K562 (cell line): Measurements from ENCODE around the gene CD109. TPM values are rescaled to one million over a fixed set of nuclear protein-coding genes. Genes with fewer than 3 reads are reported as not detected.

Source experiments
- ATAC-seq: fragments of 200-7000 bp; cut with Tn5 transposase; 3 replicates; pipeline ENCODE4 v1.9.1; 2020; ENCODE audit warnings: moderate library complexity
- BruUV-seq: library from RNA; stranded (reverse); fragments of 400-500 nt; replicated peaks from 2 replicates; lab custom pipeline; 2021; lab: Mats Ljungman, UMichigan
- CTCF ChIA-PET: fragments of 300-600 bp; formaldehyde crosslinking; extraction: SDS; loops from one replicate; lab custom pipeline; 2021; ENCODE audit warnings: low intra/inter-chr PET ratio; lab: Yijun Ruan, JAX
- POLR2A ChIA-PET: fragments of 300-600, 350-650 bp; sonication (Branson Sonifier 250); formaldehyde crosslinking; extraction: SDS; loops from one replicate; lab custom pipeline; 2021; ENCODE audit warnings: antibody characterized with exemption, inconsistent platforms; lab: Yijun Ruan, JAX
- DNase-seq, 4 experiments: peaks; one replicate each; pipeline versions ENCODE4 v3.0.0 to v3.0.0-alpha.2; 2011 to 2018; ENCODE audit warnings: low spot score in 3 of 4, mixed read lengths in 3 of 4; ENCODE audit errors: extremely low read depth in 1 of 4
- FAIRE-seq: peaks from 2 replicates; lab custom pipeline; 2011; peaks lifted over from hg19 to GRCh38; lab: Jason Lieb, UNC
- H2AFZ ChIP-seq: 2 replicates; pipeline ENCODE4 v1.6.0; 2011; ENCODE audit warnings: low read depth, low read length, control low read depth, inconsistent platforms
- H3K27ac ChIP-seq: fragments of 200-600 bp; 3 replicates; pipeline ENCODE4 v1.8.0; 2011; ENCODE audit warnings: low read depth, mild to moderate bottlenecking, control low read depth, inconsistent platforms, low read length, moderate library complexity, mixed read lengths; ENCODE audit errors: extremely low read depth
- H3K27me3 ChIP-seq, 2 experiments: fragments of 300-600 bp in 1 of 2; 2 replicates in 1 of 2; 3 replicates in 1 of 2; pipeline versions ENCODE4 v1.6.0 to v1.8.0; 2011; ENCODE audit warnings: inconsistent platforms in 2 of 2, low read length in 2 of 2, mild to moderate bottlenecking in 1 of 2, mixed read lengths in 1 of 2, moderate library complexity in 1 of 2; ENCODE audit not compliant: control insufficient read depth in 2 of 2, insufficient read depth in 2 of 2
- H3K36me3 ChIP-seq: fragments of 300-600 bp; 3 replicates; pipeline ENCODE4 v1.8.0; 2011; ENCODE audit warnings: mild to moderate bottlenecking, low read length, inconsistent platforms; ENCODE audit not compliant: control insufficient read depth, insufficient read depth
- H3K4me1 ChIP-seq, 2 experiments: fragments of 200-600 bp in 1 of 2; replicated peaks in 1 of 2; 2 replicates in 1 of 2; 3 replicates in 1 of 2; pipeline versions ENCODE4 v1.5.1 to v1.8.0; 2011; ENCODE audit warnings: inconsistent platforms in 2 of 2, low read length in 2 of 2, mild to moderate bottlenecking in 1 of 2, mixed read lengths in 1 of 2, moderate library complexity in 1 of 2; ENCODE audit not compliant: control insufficient read depth in 2 of 2, insufficient read depth in 2 of 2
- H3K4me2 ChIP-seq: 2 replicates; pipeline ENCODE4 v1.6.1; 2011; ENCODE audit warnings: low read length, control low read depth, inconsistent platforms, mixed read lengths; ENCODE audit not compliant: insufficient read depth
- H3K4me3 ChIP-seq: fragments of 200-600 bp; sonication (generic), shearing (Covaris generic); 2 replicates; pipeline ENCODE4 v1.5.1; 2016; ENCODE audit warnings: control low read depth, inconsistent platforms
- H3K79me2 ChIP-seq: fragments of 200-600 bp; 3 replicates; pipeline ENCODE4 v1.8.0; 2011; ENCODE audit warnings: low read length, inconsistent platforms; ENCODE audit not compliant: control insufficient read depth, insufficient read depth
- H3K9ac ChIP-seq, 2 experiments: 2 replicates each; pipeline versions ENCODE4 v1.6.0 to v1.6.1; 2011; ENCODE audit warnings: low read depth in 2 of 2, low read length in 2 of 2, control low read depth in 1 of 2, inconsistent platforms in 1 of 2, mild to moderate bottlenecking in 1 of 2, mixed read lengths in 1 of 2; ENCODE audit not compliant: insufficient read depth in 1 of 2
- H3K9me1 ChIP-seq: one replicate; pipeline ENCODE4 v1.6.0; 2011; ENCODE audit warnings: inconsistent platforms, mild to moderate bottlenecking, low read length, moderate library complexity; ENCODE audit not compliant: control insufficient read depth, insufficient read depth
- H3K9me3 ChIP-seq: replicated peaks from 2 replicates; pipeline ENCODE4 v1.5.1; 2011; ENCODE audit warnings: low read depth, low read length, inconsistent platforms; ENCODE audit not compliant: control insufficient read depth, insufficient read depth
- H4K20me1 ChIP-seq: replicated peaks from 2 replicates; pipeline ENCODE4 v1.6.1; 2011; ENCODE audit warnings: low read length, inconsistent platforms, mixed read lengths; ENCODE audit not compliant: control insufficient read depth, insufficient read depth
- ARID2 ChIP-seq: fragments of 450-650 bp; IDR thresholded peaks from 2 replicates; pipeline ENCODE4 v1.6.1; 2017; ENCODE audit warnings: antibody characterized with exemption, mild to moderate bottlenecking
- CBX1 ChIP-seq: sonication (generic); IDR thresholded peaks from 2 replicates; pipeline ENCODE4 v1.6.1; 2016; ENCODE audit warnings: antibody characterized with exemption, low read depth, mild to moderate bottlenecking
- ERF ChIP-seq: fragments of 450-650 bp; formaldehyde crosslinking; IDR thresholded peaks from 2 replicates; pipeline ENCODE4 v1.4.0; 2020; ENCODE audit warnings: mild to moderate bottlenecking, mixed read lengths
- ETS2 ChIP-seq: IDR thresholded peaks from 2 replicates; pipeline ENCODE4 v1.6.1; 2016; ENCODE audit warnings: borderline replicate concordance, missing genetic modification characterization, mild to moderate bottlenecking, moderate library complexity, missing compliant biosample characterization; ENCODE audit not compliant: poor library complexity, severe bottlenecking
- FOSL1 ChIP-seq: fragments of 200-800 bp; sonication (Bioruptor generic); conservative IDR thresholded peaks from 2 replicates; pipeline ENCODE4 v1.6.1; 2016; ENCODE audit warnings: missing genetic modification characterization, missing compliant biosample characterization
- FOXA3 ChIP-seq, 2 experiments: fragments of 450-650 bp in 1 of 2; sonication (generic) in 1 of 2; formaldehyde crosslinking; IDR thresholded peaks in 1 of 2; conservative IDR thresholded peaks in 1 of 2; 2 replicates each; pipeline versions ENCODE4 v1.4.0 to v1.8.0; 2020 to 2022; ENCODE audit warnings: mild to moderate bottlenecking in 2 of 2, missing genetic modification reagents in 1 of 2
- MEF2D ChIP-seq: conservative IDR thresholded peaks from 2 replicates; pipeline ENCODE4 v1.6.1; 2016; ENCODE audit warnings: low read depth, missing genetic modification characterization, missing compliant biosample characterization
- NCOA2 ChIP-seq, 2 experiments: fragments of 450-650 bp; IDR thresholded peaks; 2 replicates each; pipeline ENCODE4 v1.6.1; 2018; ENCODE audit warnings: mild to moderate bottlenecking in 2 of 2, moderate library complexity in 1 of 2; ENCODE audit not compliant: partially characterized antibody in 2 of 2
- NEUROD1 ChIP-seq: fragments of 150-350 bp; IDR thresholded peaks from 2 replicates; pipeline ENCODE4 v1.6.1; 2014; ENCODE audit warnings: borderline replicate concordance, low read length, low read depth; ENCODE audit not compliant: partially characterized antibody
- NONO ChIP-seq, 2 experiments: fragments of 200-400 bp in 1 of 2; fragments of 450-650 bp in 1 of 2; formaldehyde crosslinking in 1 of 2; IDR thresholded peaks; 2 replicates each; pipeline ENCODE4 v1.6.1; 2017; ENCODE audit warnings: low read depth in 2 of 2, mild to moderate bottlenecking in 2 of 2, moderate library complexity in 2 of 2, low read length in 1 of 2
- PHB ChIP-seq: fragments of 250-450 bp; sonication (Bioruptor Pico); IDR thresholded peaks from 2 replicates; pipeline ENCODE4 v1.5.0; 2021
- SMARCA5 ChIP-seq: fragments of 450-650 bp; IDR thresholded peaks from 2 replicates; pipeline ENCODE4 v1.6.1; 2016
- ZNF212 ChIP-seq: fragments of 450-650 bp; formaldehyde crosslinking; IDR thresholded peaks from 2 replicates; pipeline ENCODE4 v1.4.0; 2020; ENCODE audit warnings: mild to moderate bottlenecking
- ZNF23 ChIP-seq: fragments of 250-450 bp; sonication (Bioruptor Pico); IDR thresholded peaks from 2 replicates; pipeline ENCODE4 v1.4.0; 2020; ENCODE audit warnings: mild to moderate bottlenecking
- ZNF311 ChIP-seq: fragments of 250-450 bp; sonication (Bioruptor Pico); IDR thresholded peaks from 2 replicates; pipeline ENCODE4 v1.4.0; 2020; ENCODE audit warnings: mild to moderate bottlenecking, moderate library complexity
- ZNF324 ChIP-seq: fragments of 250-450 bp; sonication (Bioruptor Pico); IDR thresholded peaks from 2 replicates; pipeline ENCODE4 v1.4.0; 2020; ENCODE audit warnings: mild to moderate bottlenecking
- ZNF668 ChIP-seq: fragments of 250-450 bp; sonication (Bioruptor Pico); IDR thresholded peaks from 2 replicates; pipeline ENCODE4 v1.8.0; 2022; ENCODE audit warnings: mild to moderate bottlenecking, inconsistent platforms
- WGBS: fragments of 100-300 bp; shearing (Covaris generic); methylation state at CpG from one replicate; pipeline ENCODE4 v1.1.6; 2016; ENCODE audit warnings: low coverage, mixed read lengths; ENCODE audit not compliant: insufficient coverage; ENCODE audit errors: missing lambda C conversion rate; 5-methylcytosine and 5-hydroxymethylcytosine counted together
- in situ Hi-C: fragments of 300-500 bp; cut with MboI; formaldehyde crosslinking; loops from 4 replicates; pipeline ENCODE4 v1.15.0; 2018; ENCODE audit warnings: inconsistent platforms, mixed read lengths
- intact Hi-C: fragments of 100-400 bp; cut with micrococcal nuclease; formaldehyde crosslinking; loops from 2 replicates; pipeline ENCODE4 v1.14.2; 2022
- polyA plus RNA-seq, 8 experiments: library from polyadenylated mRNA; depleted of rRNA in 4 of 8; stranded (reverse) in 5 of 8; unstranded in 3 of 8; fragments of >200 nt; fragmentation: Nextera tagmentation in 2 of 8; fragmentation: Illumina TruSeq in 1 of 8; extraction: Ambion mirVana in 2 of 8; extraction: Trizol in 1 of 8; gene quantifications; 2 replicates each; pipeline versions ENCODE4 v1.2.1 to v1.2.3, GENCODE V29; 2011 to 2014; ENCODE audit warnings: inconsistent platforms in 1 of 8, missing spikeins in 1 of 8
- total RNA-seq, 7 experiments: library from RNA; depleted of rRNA in 6 of 7; stranded (reverse); fragments of >200 nt in 6 of 7; fragmentation: Illumina TruSeq in 2 of 7; extraction: Trizol in 2 of 7; gene quantifications; 2 replicates each; pipeline versions ENCODE4 v1.2.1 to v1.2.3, GENCODE V29; 2011 to 2021; ENCODE audit warnings: low replicate concordance in 1 of 7
- TF ChIP-seq, protein P1 (sequence below): sonication (generic); formaldehyde crosslinking; IDR thresholded peaks from 2 replicates; pipeline ENCODE4 v1.8.0; 2023; ENCODE audit warnings: mild to moderate bottlenecking, missing genetic modification reagents

Gene CD109
- total and polyA plus RNA-seq, 9 of the 15 experiments (the other 6 are each of a cell fraction or from before 2014, with no cell fraction given) = under 0.01 to 0.22 (median 0.11) TPM

DNA sequence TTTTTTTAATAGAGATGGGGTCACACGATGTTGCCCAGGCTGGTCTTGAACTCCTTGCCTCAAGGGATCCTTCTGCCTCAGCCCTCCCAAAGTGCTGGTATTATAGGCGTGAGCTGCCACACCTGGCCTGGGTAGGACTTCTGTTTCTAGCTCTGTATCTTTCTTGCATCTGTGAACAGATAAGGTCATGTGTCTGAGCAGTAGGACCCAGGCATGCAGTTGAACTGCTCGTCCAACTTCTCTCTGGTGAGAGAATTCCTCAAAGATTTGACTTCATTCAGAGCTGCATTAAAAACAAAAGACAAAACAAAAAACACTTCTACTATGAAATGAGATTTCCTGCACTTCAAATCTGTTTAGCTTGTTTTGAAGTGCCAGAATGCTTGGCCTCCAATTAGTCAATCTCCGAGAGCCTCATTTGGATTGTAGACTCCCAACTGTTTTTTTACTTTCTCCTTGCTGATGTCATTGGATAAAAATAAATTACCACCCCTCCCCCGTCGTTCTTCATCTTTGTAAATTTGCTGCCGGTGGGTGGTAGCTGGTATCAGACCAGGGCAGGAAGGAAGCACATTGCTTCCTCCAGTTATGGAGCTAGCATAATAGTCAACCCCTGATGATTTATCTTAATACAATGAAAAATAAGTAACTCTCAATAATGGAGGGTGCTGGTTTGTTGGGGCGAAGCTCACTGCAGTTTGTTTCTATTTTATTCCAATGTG is 17.6 kb downstream of the CD109 start:
- Histone ChIP-seq H3K4me3 (no peak overlapping the region), H3K9ac (no peak overlapping the region), H3K36me3 (no peaks in the 10 kb centered on the region), H3K9me1 (no peaks in the 10 kb centered on the region), H4K20me1 (no peaks in the 10 kb centered on the region), H3K27me3 (peaks cover 0 to 4% of the 10 kb centered on the region in 2 experiments; a peak in 2 of 5 replicates), H3K27ac (no peak overlapping the region), H3K4me1 (no peaks in the 10 kb centered on the region), H2AFZ (no peak overlapping the region), H3K79me2 (no peaks in the 10 kb centered on the region), H3K9me3 (no peaks in the 10 kb centered on the region), H3K4me2 (no peak overlapping the region)
- CTCF ChIA-PET = interaction anchor here (0.7 kb wide), 1 partner anchor 1513 kb away, joined by 4 read pairs; no protein-coding TSS in a partner anchor
- intact Hi-C loops (no loop called here), in situ Hi-C loops (no loop called here)
- POLR2A ChIA-PET = interaction anchor here (0.7 to 1.1 kb wide), 3 partner anchors 8 to 59 kb away, joined by 3 to 4 read pairs (median 3); no protein-coding TSS in a partner anchor
- ATAC-seq (no peak), FAIRE-seq (no peak), DNase-seq (no peak)
- 5% methylated on average over 8 of the region's 8 CpGs for WGBS
- BruUV-seq = no TSS peak
- TF ChIP-seq ZNF668 (CRISPR knock-in tag) = no peak
- no peak for TF ChIP-seq NEUROD1
- no peak for TF ChIP-seq CBX1
- TF ChIP-seq ZNF324 (CRISPR knock-in tag) = no peak
- no peak for TF ChIP-seq ZNF212 (CRISPR knock-in tag)
- no peak for TF ChIP-seq NONO (IDR thresholded peaks at IDR 0.05; ENCODE audit: low read depth in 2 of 2, low read length in 1 of 2)
- no peak for TF ChIP-seq SMARCA5
- TF ChIP-seq ETS2 = no peak
- no peak for TF ChIP-seq ERF (CRISPR knock-in tag)
- TF ChIP-seq, protein P1, sequence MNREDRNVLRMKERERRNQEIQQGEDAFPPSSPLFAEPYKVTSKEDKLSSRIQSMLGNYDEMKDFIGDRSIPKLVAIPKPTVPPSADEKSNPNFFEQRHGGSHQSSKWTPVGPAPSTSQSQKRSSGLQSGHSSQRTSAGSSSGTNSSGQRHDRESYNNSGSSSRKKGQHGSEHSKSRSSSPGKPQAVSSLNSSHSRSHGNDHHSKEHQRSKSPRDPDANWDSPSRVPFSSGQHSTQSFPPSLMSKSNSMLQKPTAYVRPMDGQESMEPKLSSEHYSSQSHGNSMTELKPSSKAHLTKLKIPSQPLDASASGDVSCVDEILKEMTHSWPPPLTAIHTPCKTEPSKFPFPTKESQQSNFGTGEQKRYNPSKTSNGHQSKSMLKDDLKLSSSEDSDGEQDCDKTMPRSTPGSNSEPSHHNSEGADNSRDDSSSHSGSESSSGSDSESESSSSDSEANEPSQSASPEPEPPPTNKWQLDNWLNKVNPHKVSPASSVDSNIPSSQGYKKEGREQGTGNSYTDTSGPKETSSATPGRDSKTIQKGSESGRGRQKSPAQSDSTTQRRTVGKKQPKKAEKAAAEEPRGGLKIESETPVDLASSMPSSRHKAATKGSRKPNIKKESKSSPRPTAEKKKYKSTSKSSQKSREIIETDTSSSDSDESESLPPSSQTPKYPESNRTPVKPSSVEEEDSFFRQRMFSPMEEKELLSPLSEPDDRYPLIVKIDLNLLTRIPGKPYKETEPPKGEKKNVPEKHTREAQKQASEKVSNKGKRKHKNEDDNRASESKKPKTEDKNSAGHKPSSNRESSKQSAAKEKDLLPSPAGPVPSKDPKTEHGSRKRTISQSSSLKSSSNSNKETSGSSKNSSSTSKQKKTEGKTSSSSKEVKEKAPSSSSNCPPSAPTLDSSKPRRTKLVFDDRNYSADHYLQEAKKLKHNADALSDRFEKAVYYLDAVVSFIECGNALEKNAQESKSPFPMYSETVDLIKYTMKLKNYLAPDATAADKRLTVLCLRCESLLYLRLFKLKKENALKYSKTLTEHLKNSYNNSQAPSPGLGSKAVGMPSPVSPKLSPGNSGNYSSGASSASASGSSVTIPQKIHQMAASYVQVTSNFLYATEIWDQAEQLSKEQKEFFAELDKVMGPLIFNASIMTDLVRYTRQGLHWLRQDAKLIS (CRISPR knock-in tag) = no peak
- no peak for TF ChIP-seq ZNF23 (CRISPR knock-in tag)
- peak; percentile 58; the same call in 1 of the 2 replicates for TF ChIP-seq MEF2D (tag)
- no peak for TF ChIP-seq FOSL1 (tag)
- TF ChIP-seq ZNF311 (CRISPR knock-in tag) = no peak
- TF ChIP-seq NCOA2 (IDR thresholded peaks at IDR 0.05; ENCODE audit: partially characterized antibody in 2 of 2) = no peak
- TF ChIP-seq ARID2 = no peak
- TF ChIP-seq PHB (CRISPR knock-in tag) = no peak
- TF ChIP-seq FOXA3 (CRISPR knock-in tag; conservative IDR thresholded peaks at IDR 0.05 in 1 of 2, IDR thresholded peaks at IDR 0.05 in 1 of 2) = no peak
